Measurements from ENCODE around the gene EYA2. TPM values are rescaled to one million over a fixed set of nuclear protein-coding genes. Genes with fewer than 3 reads are reported as not detected.

EYA2 gene
- total RNA-seq, 2 experiments from 2014 or later: not detected

DNA sequence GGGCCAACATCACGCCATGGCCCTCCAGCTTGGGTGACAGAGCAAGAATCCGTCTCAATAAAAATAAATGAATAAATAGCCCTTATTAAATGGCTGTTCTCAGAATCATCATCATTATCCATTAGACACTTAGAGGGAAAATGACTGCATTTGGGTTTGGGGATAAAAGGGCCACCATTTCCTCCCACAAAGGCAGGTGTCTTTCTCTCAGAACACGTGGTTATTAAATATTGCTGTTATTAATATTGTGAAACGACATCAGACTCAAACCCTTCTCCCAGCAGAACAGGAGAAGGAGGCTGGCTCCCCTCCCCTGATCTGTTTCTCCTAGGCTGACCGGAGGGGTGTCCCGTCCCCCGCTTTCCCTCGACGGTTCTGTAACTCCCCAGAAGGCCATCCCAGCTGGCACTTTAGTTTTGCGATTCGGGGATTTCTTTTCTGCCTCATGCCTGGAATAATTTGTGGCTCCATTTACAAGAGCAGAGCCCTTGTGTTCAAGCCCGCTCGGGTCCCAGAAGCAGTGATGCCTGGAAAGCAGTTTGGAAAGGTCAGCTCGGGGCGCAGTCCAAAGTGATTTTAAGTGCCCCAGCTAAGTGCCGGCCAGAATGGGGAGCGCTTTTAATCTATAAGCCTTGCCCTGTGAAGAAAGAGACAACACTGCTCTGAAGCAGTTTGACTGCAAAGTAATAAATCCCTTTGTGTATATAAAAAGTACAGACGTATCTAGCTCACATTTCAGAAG is 41.9 kb downstream of the EYA2 start:
- H3K9me3 Mint-ChIP-seq (ENCODE audit: low read depth): no peaks in the 10 kb centered on the region
- no peak overlapping the region for H3K27ac Mint-ChIP-seq
- H3K4me1 Mint-ChIP-seq: no peaks in the 10 kb centered on the region
- intact Hi-C loops (cut with DNase I, micrococcal nuclease): no loop called here
- ChIA-PET CTCF (no interaction called here), POLR2A (no interaction called here)
- H3K4me3 Mint-ChIP-seq: no peak overlapping the region
- no peaks in the 10 kb centered on the region for H3K36me3 Mint-ChIP-seq (ENCODE audit: low read depth)
- DNase-seq (no peak), ATAC-seq (no peak)
- H3K27me3 Mint-ChIP-seq: peaks cover 10% of the 10 kb centered on the region

DNA sequence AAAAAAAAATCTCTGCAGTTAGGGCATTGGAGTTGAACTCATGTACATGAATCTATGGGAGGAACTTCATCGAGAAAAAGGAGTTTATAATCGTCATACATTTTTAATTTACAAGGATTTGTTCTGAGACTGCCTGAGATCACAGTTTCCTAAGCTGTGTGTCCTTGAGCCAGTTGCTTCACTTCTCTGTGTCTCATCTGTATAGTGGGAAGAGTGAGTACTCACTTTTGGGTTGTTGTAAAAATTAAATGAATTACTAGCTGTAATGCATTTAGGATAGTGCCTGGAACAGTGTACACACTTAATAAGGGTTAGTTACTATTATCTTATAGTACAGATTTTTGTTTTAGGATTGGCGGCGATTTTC is 42.5 kb downstream of the EYA2 start:
- POLR2A ChIA-PET: no interaction called here
- CTCF ChIA-PET: interaction anchor here (1.2 kb wide), 1 partner anchor 12 kb away, joined by 4 read pairs; no protein-coding TSS in a partner anchor
- H3K27ac Mint-ChIP-seq: no peak overlapping the region
- DNase-seq: no peak
- ATAC-seq: no peak
- H3K9me3 Mint-ChIP-seq (ENCODE audit: low read depth): no peaks in the 10 kb centered on the region
- peaks cover 9% of the 10 kb centered on the region for H3K27me3 Mint-ChIP-seq
- H3K4me3 Mint-ChIP-seq: no peak overlapping the region
- H3K4me1 Mint-ChIP-seq: no peaks in the 10 kb centered on the region
- intact Hi-C loops (cut with DNase I, micrococcal nuclease): no loop called here
- no peaks in the 10 kb centered on the region for H3K36me3 Mint-ChIP-seq (ENCODE audit: low read depth)

DNA sequence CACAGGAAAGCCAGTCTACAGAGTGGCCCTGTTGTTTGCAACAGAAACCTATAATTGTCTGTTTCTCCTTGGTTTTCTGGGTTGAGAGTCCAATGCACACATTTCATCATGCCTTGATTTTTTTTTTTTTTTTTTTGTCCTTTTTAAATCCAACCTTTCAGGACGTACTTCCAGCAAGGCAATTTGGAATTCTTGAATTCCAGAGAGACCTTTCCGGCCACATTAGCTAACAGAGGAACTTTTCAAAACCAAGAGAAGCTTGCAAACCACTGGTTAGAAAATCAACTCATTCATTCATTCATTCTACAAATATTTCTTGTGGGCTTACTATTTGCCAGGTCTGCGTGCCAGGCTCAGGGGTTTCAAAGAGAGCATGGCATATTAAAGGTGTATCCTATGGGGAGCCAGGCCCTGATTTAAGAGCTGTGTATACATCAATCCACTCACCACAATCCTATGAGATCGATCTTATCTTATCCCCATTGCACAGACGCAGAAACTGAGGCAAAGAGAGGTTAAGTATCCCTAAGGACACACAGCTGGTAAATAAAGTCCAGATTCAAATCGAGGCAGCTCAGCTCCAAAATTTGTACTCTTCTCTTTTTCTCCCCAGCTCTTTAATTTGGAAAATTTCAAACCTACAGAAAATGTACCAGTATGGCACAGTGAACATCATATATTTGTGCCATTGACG is 43.0 kb downstream of the EYA2 start:
- POLR2A ChIA-PET: no interaction called here
- Mint-ChIP-seq H3K4me3 (no peak overlapping the region), H3K36me3 (ENCODE audit: low read depth) (no peaks in the 10 kb centered on the region), H3K27me3 (peaks cover 6% of the 10 kb centered on the region), H3K27ac (no peak overlapping the region), H3K4me1 (no peaks in the 10 kb centered on the region), H3K9me3 (ENCODE audit: low read depth) (no peaks in the 10 kb centered on the region)
- DNase-seq (no peak), ATAC-seq (no peak)
- intact Hi-C loops (cut with DNase I, micrococcal nuclease): no loop called here
- CTCF ChIA-PET: interaction anchor here (0.5 to 1.2 kb wide), 3 partner anchors 12 to 159 kb away, joined by 3 to 5 read pairs (median 4); no protein-coding TSS in a partner anchor

DNA sequence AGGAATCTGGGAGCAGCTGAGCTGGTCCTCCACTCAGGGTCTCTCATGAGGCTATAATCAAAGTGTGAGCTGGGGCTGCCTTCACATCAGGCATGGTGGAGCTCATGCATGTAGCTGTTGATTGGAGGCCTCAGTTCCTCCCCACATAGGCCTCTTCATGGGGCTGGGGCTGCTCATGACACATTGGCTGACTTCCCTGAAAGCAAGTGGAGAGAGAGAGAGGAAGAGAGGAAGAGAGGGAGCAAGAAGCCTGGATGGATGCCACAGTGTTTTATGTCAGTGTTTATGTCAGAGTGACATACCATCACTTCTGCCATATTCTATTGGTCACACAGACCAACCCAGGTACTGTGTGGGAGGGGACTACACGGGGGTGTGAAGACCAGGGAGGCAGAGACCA is 43.8 kb downstream of the EYA2 start:
- no peak overlapping the region for H3K4me3 Mint-ChIP-seq
- H3K27ac Mint-ChIP-seq: no peak overlapping the region
- no peak for ATAC-seq
- no peaks in the 10 kb centered on the region for H3K4me1 Mint-ChIP-seq
- peaks cover 4% of the 10 kb centered on the region for H3K27me3 Mint-ChIP-seq
- CTCF ChIA-PET: interaction anchor here (0.5 to 1.2 kb wide), 3 partner anchors 11 to 159 kb away, joined by 3 to 5 read pairs (median 4); no protein-coding TSS in a partner anchor
- DNase-seq: no peak
- intact Hi-C loops (cut with DNase I, micrococcal nuclease): no loop called here
- POLR2A ChIA-PET: no interaction called here
- H3K9me3 Mint-ChIP-seq (ENCODE audit: low read depth): no peaks in the 10 kb centered on the region
- no peaks in the 10 kb centered on the region for H3K36me3 Mint-ChIP-seq (ENCODE audit: low read depth)

DNA sequence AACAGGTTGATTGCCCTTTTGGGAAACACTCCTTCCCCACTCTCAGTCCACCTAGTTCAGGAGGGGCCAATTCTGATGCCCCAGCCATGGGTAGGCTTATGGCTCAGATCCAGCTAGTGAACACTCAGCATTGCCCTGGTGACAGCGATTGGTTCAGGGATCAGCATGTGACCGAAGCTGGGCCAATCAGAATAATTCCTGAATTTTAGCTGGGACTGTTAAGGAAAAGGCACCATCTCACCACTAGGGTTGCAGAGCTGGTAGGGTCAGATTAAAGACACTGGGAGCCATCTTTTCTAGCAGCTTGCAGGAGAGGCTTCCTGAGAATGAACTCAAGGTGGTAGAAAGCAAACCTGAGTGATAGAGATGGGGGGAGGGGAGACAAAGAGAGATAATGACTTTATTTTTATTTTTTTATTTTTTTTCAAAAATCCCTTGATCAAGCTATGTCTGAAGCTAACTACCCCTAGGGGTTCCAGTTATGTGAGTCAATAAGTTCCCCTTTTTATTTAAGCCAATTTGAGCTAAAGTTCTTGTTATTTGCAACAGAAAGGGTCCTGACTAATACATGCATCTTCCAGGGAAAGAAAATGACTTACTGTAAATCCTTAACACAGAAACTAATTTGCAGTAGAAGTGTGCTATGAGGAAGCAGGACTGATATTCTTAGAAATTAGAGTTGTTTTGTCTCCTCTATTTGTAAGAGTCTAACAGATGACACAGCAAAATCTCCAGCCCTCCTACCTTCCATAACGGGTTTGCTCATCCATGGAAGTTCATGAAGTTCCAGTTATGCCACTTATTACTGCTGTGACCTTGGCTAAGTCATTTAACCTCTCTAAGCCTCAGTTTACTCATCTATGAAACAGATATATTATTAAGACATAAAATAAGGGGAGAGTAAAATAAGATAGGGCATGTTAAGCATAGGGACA is 44.7 kb downstream of the EYA2 start:
- CTCF ChIA-PET: no interaction called here
- Mint-ChIP-seq H3K36me3 (ENCODE audit: low read depth) (no peaks in the 10 kb centered on the region), H3K27ac (no peak overlapping the region), H3K4me3 (no peak overlapping the region), H3K27me3 (peaks cover 4% of the 10 kb centered on the region), H3K4me1 (no peaks in the 10 kb centered on the region), H3K9me3 (ENCODE audit: low read depth) (no peaks in the 10 kb centered on the region)
- DNase-seq: peak; percentile 7
- peak; percentile 61 for ATAC-seq
- intact Hi-C loops (cut with DNase I, micrococcal nuclease): no loop called here
- POLR2A ChIA-PET: interaction anchor here (0.6 kb wide), 1 partner anchor 418 kb away, joined by 4 read pairs; no protein-coding TSS in a partner anchor

DNA sequence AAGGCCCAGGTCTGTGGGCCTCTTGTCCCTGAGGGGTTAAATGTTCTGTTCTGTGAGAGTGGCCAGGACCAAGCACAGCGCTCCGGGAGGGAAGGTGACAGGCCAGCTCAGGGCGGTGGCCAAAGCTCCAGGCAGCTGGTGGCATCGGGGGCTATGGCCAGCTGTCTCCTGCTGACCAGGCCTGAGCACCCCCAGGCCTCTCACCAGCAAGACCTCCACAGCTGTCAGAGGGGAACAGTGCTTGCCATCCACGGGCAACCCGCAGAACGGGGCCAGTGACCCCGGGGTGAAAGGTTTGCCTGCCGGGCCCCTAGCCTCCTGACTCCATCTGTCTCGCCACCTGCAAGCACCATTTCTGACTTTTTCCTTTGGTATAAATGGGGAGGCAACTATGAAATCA is 46.0 kb downstream of the EYA2 start:
- no peak for ATAC-seq
- H3K9me3 Mint-ChIP-seq (ENCODE audit: low read depth): no peaks in the 10 kb centered on the region
- no peaks in the 10 kb centered on the region for H3K4me1 Mint-ChIP-seq
- no peak for DNase-seq
- ChIA-PET CTCF (interaction anchor here (0.7 kb wide), 1 partner anchor 38 kb away, joined by 4 read pairs; no protein-coding TSS in a partner anchor), POLR2A (no interaction called here)
- intact Hi-C loops (cut with DNase I, micrococcal nuclease): no loop called here
- H3K4me3 Mint-ChIP-seq: no peak overlapping the region
- no peaks in the 10 kb centered on the region for H3K36me3 Mint-ChIP-seq (ENCODE audit: low read depth)
- no peak overlapping the region for H3K27ac Mint-ChIP-seq
- peaks cover 2% of the 10 kb centered on the region for H3K27me3 Mint-ChIP-seq

DNA sequence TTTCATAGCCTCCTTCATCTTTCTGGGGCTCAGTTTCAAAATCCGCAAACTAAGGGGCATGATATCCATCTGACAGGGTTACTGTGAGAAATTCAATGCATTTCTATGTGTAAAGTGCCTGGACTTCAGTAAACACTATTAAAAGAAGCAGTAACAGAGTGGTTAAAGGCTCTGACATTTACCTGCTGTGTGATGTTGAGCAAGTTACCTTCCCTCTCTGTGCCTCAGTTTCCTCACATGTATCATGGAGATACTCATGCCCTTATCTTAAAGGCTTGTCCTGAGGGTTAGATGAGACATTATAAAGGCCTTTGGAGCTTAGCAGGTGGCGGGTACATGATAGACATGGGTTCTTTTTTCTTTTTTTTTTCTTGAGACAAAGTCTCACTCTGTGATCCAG is 46.8 kb downstream of the EYA2 start:
- intact Hi-C loops (cut with DNase I, micrococcal nuclease): no loop called here
- Mint-ChIP-seq H3K27ac (no peak overlapping the region), H3K27me3 (peaks cover 2% of the 10 kb centered on the region), H3K4me1 (no peaks in the 10 kb centered on the region), H3K9me3 (ENCODE audit: low read depth) (no peaks in the 10 kb centered on the region), H3K36me3 (ENCODE audit: low read depth) (no peaks in the 10 kb centered on the region), H3K4me3 (no peak overlapping the region)
- CTCF ChIA-PET: interaction anchor here (0.8 kb wide), 1 partner anchor 248 kb away, joined by 3 read pairs; no protein-coding TSS in a partner anchor
- POLR2A ChIA-PET: no interaction called here
- DNase-seq: no peak
- ATAC-seq: no peak

GRCh38 chr20:46943861-46944591 is 49.4 kb downstream of the EYA2 start:
- ATAC-seq (no peak), DNase-seq (no peak)
- Mint-ChIP-seq H3K4me3 (no peak overlapping the region), H3K4me1 (no peaks in the 10 kb centered on the region), H3K36me3 (ENCODE audit: low read depth) (no peaks in the 10 kb centered on the region), H3K9me3 (ENCODE audit: low read depth) (no peaks in the 10 kb centered on the region), H3K27me3 (no peaks in the 10 kb centered on the region), H3K27ac (no peak overlapping the region)
- ChIA-PET POLR2A (no interaction called here), CTCF (interaction anchor here (0.5 to 0.7 kb wide), 3 partner anchors 172 to 1003 kb away, joined by 3 read pairs; no protein-coding TSS in a partner anchor)
- intact Hi-C loops (cut with DNase I, micrococcal nuclease): no loop called here

- Mint-ChIP-seq H3K36me3 (ENCODE audit: low read depth) (no peaks in the 10 kb centered on the region), H3K27me3 (peaks cover 2% of the 10 kb centered on the region), H3K27ac (no peak overlapping the region), H3K4me3 (no peak overlapping the region), H3K9me3 (ENCODE audit: low read depth) (no peaks in the 10 kb centered on the region), H3K4me1 (no peaks in the 10 kb centered on the region)
- POLR2A ChIA-PET: no interaction called here
- CTCF ChIA-PET: no interaction called here
- DNase-seq: no peak
- ATAC-seq: no peak
- intact Hi-C loops (cut with DNase I, micrococcal nuclease): no loop called here
These were observed 50.8 kb downstream of the EYA2 start for GRCh38 chr20:46945465-46945864.

DNA sequence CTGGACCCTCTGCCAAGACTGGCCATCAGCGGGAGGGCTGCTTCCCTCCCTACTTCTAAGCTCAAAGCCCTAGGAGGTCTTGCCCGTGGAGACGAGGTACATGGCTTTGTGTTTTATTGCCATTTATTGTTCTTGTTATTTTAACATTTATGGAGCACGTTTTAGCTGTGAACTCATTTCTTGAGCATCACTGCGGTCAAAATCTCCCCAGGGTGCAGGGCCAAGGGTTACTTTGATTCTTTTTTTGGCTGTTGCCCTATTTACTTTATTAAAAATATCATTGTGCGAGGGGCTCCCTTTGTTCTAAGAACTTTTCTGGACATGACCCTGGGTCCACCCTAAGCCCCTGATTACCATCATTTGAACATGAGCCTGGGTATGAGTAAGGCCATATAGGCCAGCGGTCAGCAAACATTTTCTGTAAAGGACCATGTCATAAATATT is 51.6 kb downstream of the EYA2 start:
- Mint-ChIP-seq H3K36me3 (ENCODE audit: low read depth) (no peaks in the 10 kb centered on the region), H3K27ac (no peak overlapping the region), H3K4me3 (no peak overlapping the region), H3K4me1 (no peaks in the 10 kb centered on the region), H3K9me3 (ENCODE audit: low read depth) (no peaks in the 10 kb centered on the region), H3K27me3 (peaks cover 2% of the 10 kb centered on the region)
- ChIA-PET CTCF (interaction anchor here (0.8 kb wide), 1 partner anchor 71 kb away, joined by 6 read pairs; no protein-coding TSS in a partner anchor), POLR2A (no interaction called here)
- intact Hi-C loops (cut with DNase I, micrococcal nuclease): no loop called here
- ATAC-seq (no peak), DNase-seq (no peak)

- no peaks in the 10 kb centered on the region for H3K36me3 Mint-ChIP-seq (ENCODE audit: low read depth)
- CTCF ChIA-PET: interaction anchor here (0.8 kb wide), 1 partner anchor 70 kb away, joined by 6 read pairs; no protein-coding TSS in a partner anchor
- no peaks in the 10 kb centered on the region for H3K9me3 Mint-ChIP-seq (ENCODE audit: low read depth)
- POLR2A ChIA-PET: no interaction called here
- no peak overlapping the region for H3K4me3 Mint-ChIP-seq
- no peak for ATAC-seq
- H3K27ac Mint-ChIP-seq: no peak overlapping the region
- DNase-seq: no peak
- intact Hi-C loops (cut with DNase I, micrococcal nuclease): no loop called here
- peaks cover 2% of the 10 kb centered on the region for H3K27me3 Mint-ChIP-seq
- peaks cover 3% of the 10 kb centered on the region for H3K4me1 Mint-ChIP-seq
These were observed 52.2 kb downstream of the EYA2 start for GRCh38 chr20:46946796-46947195.

Measured in activated CD4-positive, alpha-beta T cell treated with anti-CD3 and anti-CD28 coated beads for 36 hours (primary cell).